GM12878 (cell line): ENCODE measurements around the gene YEATS2. TPM values are rescaled to one million over a fixed set of nuclear protein-coding genes. Genes with fewer than 3 reads are reported as not detected.

ENCODE experiments used
- ATAC-seq: fragments of 200-7000 bp; cut with Tn5 transposase; 3 replicates; pipeline ENCODE4 v1.9.1; 2020; ENCODE audit warnings: mild to moderate bottlenecking, moderate library complexity
- BruUV-seq: library from RNA; stranded (reverse); fragments of 400-500 nt; replicated peaks from 2 replicates; lab custom pipeline; 2021; lab: Mats Ljungman, UMichigan
- CTCF ChIA-PET: fragments of 300-600 bp; sonication (Branson Sonifier 250); formaldehyde crosslinking; extraction: SDS; loops from one replicate; lab custom pipeline; 2021; ENCODE audit warnings: inconsistent platforms; lab: Yijun Ruan, JAX
- POLR2A ChIA-PET: fragments of 350-600 bp; formaldehyde crosslinking; extraction: SDS; loops from one replicate; lab custom pipeline; 2021; ENCODE audit warnings: inconsistent platforms; lab: Charles Lee
- RAD21 ChIA-PET: fragments of 300-600 bp; sonication (Branson Sonifier 250); formaldehyde crosslinking; loops from one replicate; lab custom pipeline; 2023; ENCODE audit warnings: antibody characterized with exemption; ENCODE audit not compliant: unreplicated experiment; lab: Charles Lee
- SMC1A ChIA-PET: fragments of 300-600 bp; sonication (Branson Sonifier 250); formaldehyde crosslinking; loops from one replicate; lab custom pipeline; 2023; ENCODE audit not compliant: unreplicated experiment, uncharacterized antibody; lab: Charles Lee
- DNase-seq: peaks from one replicate; pipeline ENCODE4 v3.0.0-alpha.2; 2011; ENCODE audit warnings: low read depth, low spot score
- FAIRE-seq: peaks from 3 replicates; lab custom pipeline; 2011; peaks lifted over from hg19 to GRCh38; lab: Jason Lieb, UNC
- H2AFZ ChIP-seq: 2 replicates; pipeline ENCODE4 v1.6.0; 2011; ENCODE audit warnings: low read depth, low read length, control low read depth; ENCODE audit not compliant: control insufficient read depth
- H3K27ac ChIP-seq: 2 replicates; pipeline ENCODE4 v1.5.1; 2011; ENCODE audit warnings: control low read depth; ENCODE audit not compliant: control insufficient read depth, insufficient read depth
- H3K27me3 ChIP-seq, 2 experiments: replicated peaks in 1 of 2; 2 replicates each; pipeline versions ENCODE4 v1.6.0 to v1.6.1; 2011; ENCODE audit warnings: low read length in 1 of 2; ENCODE audit not compliant: control insufficient read depth in 2 of 2, insufficient read depth in 2 of 2
- H3K36me3 ChIP-seq, 2 experiments: 2 replicates each; pipeline ENCODE4 v1.5.1; 2011; ENCODE audit warnings: low read length in 1 of 2; ENCODE audit not compliant: control insufficient read depth in 2 of 2, insufficient read depth in 2 of 2
- H3K4me1 ChIP-seq: 2 replicates; pipeline ENCODE4 v1.6.1; 2011; ENCODE audit warnings: mild to moderate bottlenecking, low read length, moderate library complexity, mixed read lengths; ENCODE audit not compliant: control insufficient read depth, insufficient read depth
- H3K4me2 ChIP-seq: 2 replicates; pipeline ENCODE4 v1.6.0; 2011; ENCODE audit warnings: control low read depth; ENCODE audit not compliant: control insufficient read depth, insufficient read depth
- H3K4me3 ChIP-seq: fragments of 200-600 bp; sonication (generic); 2 replicates; pipeline ENCODE4 v1.5.1; 2016
- H3K79me2 ChIP-seq: 2 replicates; pipeline ENCODE4 v1.6.0; 2011; ENCODE audit warnings: low read length; ENCODE audit not compliant: control insufficient read depth, insufficient read depth
- H3K9ac ChIP-seq: 2 replicates; pipeline ENCODE4 v1.8.0; 2011; ENCODE audit warnings: low read length, control low read depth, mixed read lengths; ENCODE audit not compliant: control insufficient read depth, insufficient read depth
- H3K9me3 ChIP-seq: replicated peaks from 3 replicates; pipeline ENCODE4 v1.5.1; 2011; ENCODE audit warnings: mild to moderate bottlenecking, low read length; ENCODE audit not compliant: control insufficient read depth, insufficient read depth
- H4K20me1 ChIP-seq: 2 replicates; pipeline ENCODE4 v1.6.0; 2011; ENCODE audit not compliant: control insufficient read depth, insufficient read depth
- BHLHE40 ChIP-seq, 2 experiments: fragments of 450-650 bp in 1 of 2; IDR thresholded peaks; 2 replicates each; pipeline ENCODE4 v1.6.1; 2011 to 2017; ENCODE audit warnings: low read depth in 2 of 2, borderline replicate concordance in 1 of 2, improper control_type of control experiment in 1 of 2, low read length in 1 of 2, mild to moderate bottlenecking in 1 of 2
- BRCA1 ChIP-seq: IDR thresholded peaks from 2 replicates; pipeline ENCODE4 v1.6.1; 2011; ENCODE audit warnings: low read depth, low read length, improper control_type of control experiment
- IKZF2 ChIP-seq, 2 experiments: fragments of 450-650 bp; IDR thresholded peaks; 2 replicates each; pipeline ENCODE4 v1.6.1; 2017; ENCODE audit warnings: mild to moderate bottlenecking in 2 of 2, moderate library complexity in 2 of 2
- JUND ChIP-seq: IDR thresholded peaks from 2 replicates; pipeline ENCODE4 v1.6.1; 2012; ENCODE audit warnings: low read depth, mild to moderate bottlenecking, low read length, improper control_type of control experiment, moderate library complexity
- MYB ChIP-seq: fragments of 150-350 bp; IDR thresholded peaks from 2 replicates; pipeline ENCODE4 v1.6.1; 2014; ENCODE audit warnings: mild to moderate bottlenecking, low read depth, low read length, borderline replicate concordance
- NBN ChIP-seq: fragments of 450-650 bp; IDR thresholded peaks from 2 replicates; pipeline ENCODE4 v1.6.1; 2016
- NR2F1 ChIP-seq: fragments of 450-650 bp; conservative IDR thresholded peaks from 2 replicates; pipeline ENCODE4 v1.6.1; 2017; ENCODE audit warnings: mild to moderate bottlenecking
- RCOR1 ChIP-seq: conservative IDR thresholded peaks from 2 replicates; pipeline ENCODE4 v1.6.1; 2012; ENCODE audit warnings: low read depth, low read length, improper control_type of control experiment
- RELA ChIP-seq: fragments of 450-650 bp; IDR thresholded peaks from 2 replicates; pipeline ENCODE4 v1.8.0; 2014; ENCODE audit warnings: borderline replicate concordance; ENCODE audit not compliant: partially characterized antibody
- RUNX3 ChIP-seq: IDR thresholded peaks from 2 replicates; pipeline ENCODE4 v1.6.1; 2012; ENCODE audit warnings: low read length, inconsistent platforms
- SMC3 ChIP-seq: IDR thresholded peaks from 2 replicates; pipeline ENCODE4 v1.6.1; 2011; ENCODE audit warnings: low read length, improper control_type of control experiment, borderline replicate concordance
- SRF ChIP-seq, 2 experiments: IDR thresholded peaks; 2 replicates each; pipeline ENCODE4 v1.6.1; 2011; ENCODE audit warnings: low read depth in 2 of 2, low read length in 2 of 2, mild to moderate bottlenecking in 1 of 2, moderate library complexity in 1 of 2
- YY1 ChIP-seq: IDR thresholded peaks from 2 replicates; pipeline ENCODE4 v1.6.1; 2011; ENCODE audit warnings: low read depth, mild to moderate bottlenecking, low read length
- ZNF622 ChIP-seq: fragments of 450-650 bp; IDR thresholded peaks from 2 replicates; pipeline ENCODE4 v1.6.1; 2017; ENCODE audit warnings: mild to moderate bottlenecking, inconsistent platforms
- WGBS: methylation state at CpG from one replicate; pipeline ENCODE4 v1.1.6; 2016; ENCODE audit warnings: low lambda C conversion rate; ENCODE audit not compliant: insufficient replicate concordance, insufficient coverage; ENCODE audit errors: missing lambda C conversion rate; 5-methylcytosine and 5-hydroxymethylcytosine counted together
- in situ Hi-C: fragments of 300-500 bp; cut with MboI; formaldehyde crosslinking; loops from 9 replicates; pipeline ENCODE4 v1.14.3; 2018; ENCODE audit warnings: mixed read lengths
- intact Hi-C: fragments of 100-400 bp; cut with micrococcal nuclease; formaldehyde crosslinking; loops from one replicate; pipeline ENCODE4 v1.14.2; 2022; ENCODE audit not compliant: unreplicated experiment
- polyA plus RNA-seq, 11 experiments: library from polyadenylated mRNA; depleted of rRNA in 4 of 11; unstranded in 6 of 11; stranded (reverse) in 5 of 11; fragments of >200 nt; fragmentation: Nextera tagmentation in 4 of 11; fragmentation: Illumina TruSeq in 1 of 11; extraction: Ambion mirVana in 4 of 11; extraction: Trizol in 1 of 11; gene quantifications; 1 replicate in 1 of 11; 2 replicates in 10 of 11; pipeline versions ENCODE4 v1.2.1 to v1.2.3, GENCODE V29; 2011 to 2016; ENCODE audit warnings: inconsistent platforms in 2 of 11, missing spikeins in 2 of 11, low read depth in 1 of 11
- total RNA-seq, 4 experiments: library from RNA; depleted of rRNA in 3 of 4; stranded (reverse); fragments of >200 nt in 3 of 4; fragmentation: Illumina TruSeq in 1 of 4; extraction: Trizol in 1 of 4; gene quantifications; 2 replicates each; pipeline versions ENCODE4 v1.2.1 to v1.2.3, GENCODE V29; 2013 to 2021
- TF ChIP-seq, protein P1 (sequence below): IDR thresholded peaks from 2 replicates; pipeline ENCODE4 v1.6.1; 2012; ENCODE audit warnings: low read length, inconsistent platforms
- TF ChIP-seq, protein P2 (sequence below): fragments of 450-650 bp; IDR thresholded peaks from 2 replicates; pipeline ENCODE4 v1.6.1; 2018; ENCODE audit warnings: borderline replicate concordance, mild to moderate bottlenecking; ENCODE audit not compliant: partially characterized antibody
- TF ChIP-seq, protein P3 (sequence below): IDR thresholded peaks from 2 replicates; pipeline ENCODE4 v1.6.1; 2012; ENCODE audit warnings: low read depth, low read length, improper control_type of control experiment

The YEATS2 gene
- total and polyA plus RNA-seq, 10 of the 15 experiments (the other 5 are each of a cell fraction or from before 2014, with no cell fraction given) = 1.9 to 65.3 (median 25.8) TPM

DNA sequence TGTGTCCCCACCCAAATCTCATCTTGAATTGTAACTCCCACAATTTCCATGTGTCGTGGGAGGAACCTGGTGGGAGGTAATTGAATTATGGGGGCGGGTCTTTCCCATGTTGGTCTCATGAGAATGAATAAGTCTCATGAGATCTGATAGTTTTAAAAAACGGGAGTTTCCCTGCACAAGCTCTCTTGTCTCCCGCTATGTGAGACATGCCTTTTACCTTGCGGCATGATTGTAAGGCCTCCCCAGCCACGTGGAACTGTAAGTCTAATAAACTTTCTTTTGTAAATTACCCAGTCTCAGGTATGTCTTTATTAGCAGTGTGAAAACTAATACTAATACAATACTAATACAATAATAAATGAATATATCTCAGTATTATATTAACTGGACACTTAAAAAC lies 9.9 kb upstream of the YEATS2 start:
- Histone ChIP-seq H3K4me2 (no peak overlapping the region), H3K27me3 (no peaks in the 10 kb centered on the region), H3K9me3 (no peaks in the 10 kb centered on the region), H3K36me3 (no peaks in the 10 kb centered on the region), H3K27ac (no peak overlapping the region), H3K4me3 (no peak overlapping the region), H3K9ac (no peak overlapping the region), H3K79me2 (no peaks in the 10 kb centered on the region), H3K4me1 (no peaks in the 10 kb centered on the region), H4K20me1 (no peaks in the 10 kb centered on the region), H2AFZ (no peak overlapping the region)
- no TSS peak for BruUV-seq
- TF ChIP-seq IKZF2 (IDR thresholded peaks at IDR 0.05) (no peak), RELA (no peak), NR2F1 (no peak), RCOR1 (no peak), RUNX3 (no peak), JUND (no peak), BRCA1 (no peak), MYB (no peak), YY1 (no peak), BHLHE40 (IDR thresholded peaks at IDR 0.05; ENCODE audit: borderline replicate concordance in 1 of 2, low read depth in 2 of 2, low read length in 1 of 2) (no peak), SRF (IDR thresholded peaks at IDR 0.05; ENCODE audit: low read depth in 2 of 2, low read length in 2 of 2) (no peak), ZNF622 (no peak), SMC3 (no peak), NBN (no peak)
- TF ChIP-seq, protein P1, sequence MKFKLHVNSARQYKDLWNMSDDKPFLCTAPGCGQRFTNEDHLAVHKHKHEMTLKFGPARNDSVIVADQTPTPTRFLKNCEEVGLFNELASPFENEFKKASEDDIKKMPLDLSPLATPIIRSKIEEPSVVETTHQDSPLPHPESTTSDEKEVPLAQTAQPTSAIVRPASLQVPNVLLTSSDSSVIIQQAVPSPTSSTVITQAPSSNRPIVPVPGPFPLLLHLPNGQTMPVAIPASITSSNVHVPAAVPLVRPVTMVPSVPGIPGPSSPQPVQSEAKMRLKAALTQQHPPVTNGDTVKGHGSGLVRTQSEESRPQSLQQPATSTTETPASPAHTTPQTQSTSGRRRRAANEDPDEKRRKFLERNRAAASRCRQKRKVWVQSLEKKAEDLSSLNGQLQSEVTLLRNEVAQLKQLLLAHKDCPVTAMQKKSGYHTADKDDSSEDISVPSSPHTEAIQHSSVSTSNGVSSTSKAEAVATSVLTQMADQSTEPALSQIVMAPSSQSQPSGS = no peak
- TF ChIP-seq, protein P2, sequence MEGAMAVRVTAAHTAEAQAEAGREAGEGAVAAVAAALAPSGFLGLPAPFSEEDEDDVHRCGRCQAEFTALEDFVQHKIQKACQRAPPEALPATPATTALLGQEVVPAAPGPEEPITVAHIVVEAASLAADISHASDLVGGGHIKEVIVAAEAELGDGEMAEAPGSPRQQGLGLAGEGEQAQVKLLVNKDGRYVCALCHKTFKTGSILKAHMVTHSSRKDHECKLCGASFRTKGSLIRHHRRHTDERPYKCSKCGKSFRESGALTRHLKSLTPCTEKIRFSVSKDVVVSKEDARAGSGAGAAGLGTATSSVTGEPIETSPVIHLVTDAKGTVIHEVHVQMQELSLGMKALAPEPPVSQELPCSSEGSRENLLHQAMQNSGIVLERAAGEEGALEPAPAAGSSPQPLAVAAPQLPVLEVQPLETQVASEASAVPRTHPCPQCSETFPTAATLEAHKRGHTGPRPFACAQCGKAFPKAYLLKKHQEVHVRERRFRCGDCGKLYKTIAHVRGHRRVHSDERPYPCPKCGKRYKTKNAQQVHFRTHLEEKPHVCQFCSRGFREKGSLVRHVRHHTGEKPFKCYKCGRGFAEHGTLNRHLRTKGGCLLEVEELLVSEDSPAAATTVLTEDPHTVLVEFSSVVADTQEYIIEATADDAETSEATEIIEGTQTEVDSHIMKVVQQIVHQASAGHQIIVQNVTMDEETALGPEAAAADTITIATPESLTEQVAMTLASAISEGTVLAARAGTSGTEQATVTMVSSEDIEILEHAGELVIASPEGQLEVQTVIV = no peak
- TF ChIP-seq, protein P3, sequence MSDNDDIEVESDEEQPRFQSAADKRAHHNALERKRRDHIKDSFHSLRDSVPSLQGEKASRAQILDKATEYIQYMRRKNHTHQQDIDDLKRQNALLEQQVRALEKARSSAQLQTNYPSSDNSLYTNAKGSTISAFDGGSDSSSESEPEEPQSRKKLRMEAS = no peak
- ChIA-PET RAD21 (no interaction called here), CTCF (interaction anchor here (1.2 kb wide), 1 partner anchor 79 kb away, joined by 8 read pairs; no protein-coding TSS in a partner anchor), POLR2A (interaction anchor here (0.6 kb wide), 1 partner anchor 31 kb away, joined by 3 read pairs; no protein-coding TSS in a partner anchor), SMC1A (no interaction called here)
- intact Hi-C loops (no loop called here), in situ Hi-C loops (no loop called here)
- FAIRE-seq (no peak), DNase-seq (no peak), ATAC-seq (no peak)
- WGBS = 43% methylated on average over 6 of the region's 6 CpGs
